GM12892 (cell line): ENCODE results near the gene CDCP2.
"Not testable (repeated sequence)": the region's sequence is repeated elsewhere in the genome, so short reads cannot be mapped to it uniquely, and the experiment has no call there.

Source experiments
- DNase-seq: peaks from one replicate; pipeline ENCODE4 v3.0.0; 2011; ENCODE audit not compliant: insufficient read length
- FAIRE-seq: peaks from 2 replicates; lab custom pipeline; 2011; peaks lifted over from hg19 to GRCh38; lab: Jason Lieb, UNC
- POLR2A ChIP-seq: IDR thresholded peaks from 2 replicates; pipeline ENCODE4 v1.6.1; 2011; ENCODE audit warnings: low read depth, low read length, control low read depth
- POLR2AphosphoS5 ChIP-seq: IDR thresholded peaks from 2 replicates; pipeline ENCODE4 v1.6.1; 2011; ENCODE audit warnings: low read depth, low read length, control low read depth
- TAF1 ChIP-seq: IDR thresholded peaks from 2 replicates; pipeline ENCODE4 v1.6.1; 2011; ENCODE audit warnings: low read depth, mild to moderate bottlenecking, control low read depth, low read length, borderline replicate concordance

The CDCP2 gene

DNA sequence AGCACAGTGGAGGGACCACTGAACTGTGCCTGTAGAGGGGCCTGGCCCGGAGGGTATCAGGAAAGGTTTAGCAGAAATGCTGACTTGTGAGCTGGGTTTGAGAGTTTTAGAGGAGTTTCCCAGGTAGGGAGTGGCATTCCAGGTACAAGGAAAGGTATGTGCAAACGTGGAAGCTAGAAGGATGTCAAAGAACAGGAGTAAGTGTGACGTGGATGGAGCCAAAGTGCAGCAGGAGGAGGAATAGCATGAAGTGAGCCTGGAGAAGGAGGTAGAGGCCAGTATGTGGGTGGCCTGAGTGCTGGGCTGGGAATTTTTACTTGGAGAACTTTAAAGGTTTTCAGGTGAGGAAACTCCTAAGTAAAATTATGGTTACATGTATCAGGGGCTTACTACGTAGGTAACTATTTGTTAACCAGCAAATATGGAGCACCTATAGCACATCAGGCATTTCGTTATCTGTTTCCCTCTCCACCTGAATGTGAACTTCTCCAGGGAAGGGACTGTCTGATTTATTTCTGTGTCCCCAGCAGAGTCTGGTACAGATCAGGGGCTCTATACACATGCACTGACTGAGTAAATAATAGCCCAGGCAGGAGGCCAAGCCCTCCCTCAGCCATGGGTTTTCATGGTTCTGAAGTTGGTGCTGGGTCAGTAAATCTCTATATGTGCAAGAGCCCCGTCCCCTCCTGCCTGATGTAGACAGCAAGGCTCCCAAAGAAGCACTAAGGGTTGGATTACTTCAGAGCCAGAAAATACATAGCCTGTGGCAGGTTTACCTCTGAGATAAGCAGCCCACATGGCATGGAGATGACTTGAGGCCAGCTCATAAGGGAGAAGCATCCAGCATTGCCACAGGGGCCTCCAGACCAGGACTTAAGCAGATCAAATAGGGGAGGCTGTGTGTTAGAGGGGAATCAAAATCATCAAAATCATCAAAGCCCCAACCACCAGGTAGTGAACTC, 43.4 kb downstream of the CDCP2 start:
- TF ChIP-seq TAF1: no peak
- FAIRE-seq: no peak

DNA sequence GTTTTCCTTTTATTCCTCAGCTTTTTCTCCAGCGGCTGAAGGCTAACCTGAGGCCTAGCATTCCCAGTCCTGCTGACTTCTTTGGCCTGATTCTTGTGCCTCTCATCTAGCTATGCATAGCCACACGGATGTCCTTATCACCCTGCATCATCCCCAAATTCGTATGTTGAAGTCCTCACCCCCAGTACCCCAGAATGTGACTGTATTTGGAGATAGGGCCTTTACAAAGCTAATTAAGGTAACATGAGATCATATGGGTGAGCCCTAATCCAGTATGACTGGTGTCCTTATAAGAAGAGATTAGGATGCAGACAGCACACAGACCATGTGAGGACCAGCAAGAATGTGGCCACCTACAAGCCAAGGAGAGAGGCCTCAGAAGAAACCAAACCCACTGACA, 44.6 kb downstream of the CDCP2 start:
- DNase-seq (no peak), FAIRE-seq (no peak)
- TF ChIP-seq TAF1 (no peak), POLR2A (no peak), POLR2AphosphoS5 (no peak)

More for the DNA sequence above, 43.4 kb downstream of the CDCP2 start:
- DNase-seq: no peak

DNA sequence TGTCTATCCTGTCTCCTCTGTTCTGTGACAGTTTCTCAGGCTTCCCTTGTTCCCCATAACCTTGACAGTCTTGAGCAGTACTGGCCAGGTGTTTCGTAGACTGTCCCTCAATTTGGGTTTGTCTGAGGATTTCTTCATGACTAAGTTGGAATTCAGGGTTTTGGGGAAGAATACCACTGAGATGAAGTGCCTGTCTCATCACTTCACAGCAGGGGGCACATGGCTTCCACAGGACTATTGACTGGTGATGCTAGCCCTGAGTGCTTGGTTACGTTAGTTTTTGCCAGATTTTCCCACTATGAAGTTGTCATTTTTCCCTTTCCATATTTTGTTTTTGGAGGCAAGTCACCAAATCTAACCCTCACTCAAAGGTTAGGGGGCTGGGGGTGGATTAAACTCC, 45.7 kb downstream of the CDCP2 start:
- DNase-seq (no peak), FAIRE-seq (no peak)
- TF ChIP-seq POLR2A (no peak), TAF1 (no peak), POLR2AphosphoS5 (no peak)

DNA sequence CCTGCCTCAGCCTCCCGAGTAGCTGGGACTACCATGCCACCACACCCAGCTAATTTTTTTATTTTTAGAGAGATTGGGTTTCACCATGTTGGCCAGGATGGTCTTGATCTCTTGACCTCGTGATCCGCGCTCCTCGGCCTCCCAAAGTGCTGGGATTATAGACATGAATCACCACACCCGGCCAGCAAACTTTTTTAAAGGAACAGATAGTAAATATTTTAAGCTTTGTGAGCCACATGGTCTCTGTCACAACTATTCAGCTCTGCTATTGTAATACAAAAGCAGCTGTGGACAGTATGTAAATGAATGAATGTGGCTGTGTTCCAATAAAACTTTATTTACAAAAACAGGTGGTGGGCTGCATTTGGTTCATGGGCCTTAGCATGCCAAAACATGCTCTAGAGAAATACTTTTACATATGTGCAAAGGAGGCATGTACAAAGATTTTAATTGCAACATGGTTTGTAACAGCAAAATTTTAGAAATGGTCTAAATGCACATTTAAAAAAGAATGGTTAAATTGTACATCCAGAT, 47.0 kb downstream of the CDCP2 start:
- FAIRE-seq (no peak), DNase-seq (no peak)
- TF ChIP-seq TAF1: no peak
- no peak for TF ChIP-seq POLR2AphosphoS5
- TF ChIP-seq POLR2A: no peak

DNA sequence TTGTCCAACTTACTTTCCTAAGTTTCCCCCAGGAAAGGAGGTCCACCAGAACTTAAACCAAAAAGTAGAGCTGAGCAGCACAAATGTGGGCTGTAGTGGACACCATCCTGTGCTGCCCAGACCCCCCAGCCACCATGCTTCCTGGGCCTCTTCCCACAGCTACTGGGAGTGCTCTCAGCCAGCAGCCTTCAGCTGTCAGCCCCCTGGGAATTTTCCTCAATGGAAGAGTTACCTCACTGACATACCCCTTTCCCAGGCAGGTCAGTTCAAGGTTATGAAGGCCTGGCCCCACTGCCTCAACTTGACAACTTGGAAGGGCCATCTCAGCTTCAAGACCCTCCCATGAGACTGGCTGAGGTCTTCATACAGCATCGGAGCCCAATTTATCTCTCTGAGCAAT, 47.7 kb downstream of the CDCP2 start:
- no peak for DNase-seq
- TF ChIP-seq POLR2A (no peak), POLR2AphosphoS5 (no peak), TAF1 (no peak)
- no peak for FAIRE-seq

DNA sequence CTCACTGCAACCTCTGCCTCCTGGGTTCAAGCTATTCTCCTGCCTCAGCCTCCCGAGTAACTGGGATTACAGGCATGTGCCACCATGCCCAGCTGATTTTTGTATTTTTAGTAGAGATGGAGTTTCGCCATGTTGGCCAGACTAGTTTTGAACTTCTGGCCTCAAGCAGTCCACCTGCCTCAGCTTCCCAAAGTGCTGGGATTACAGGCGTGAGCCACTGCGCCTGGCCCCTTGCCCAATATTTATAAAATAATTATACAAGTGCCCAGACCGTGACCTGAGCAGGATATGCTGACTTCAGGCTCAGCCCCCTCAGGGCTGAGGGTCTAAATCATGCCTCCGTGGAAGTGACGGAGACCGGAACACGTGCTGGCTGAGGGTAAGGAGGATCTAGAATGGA, 48.2 kb downstream of the CDCP2 start:
- FAIRE-seq, DNase-seq: not testable (repeated sequence)

DNA sequence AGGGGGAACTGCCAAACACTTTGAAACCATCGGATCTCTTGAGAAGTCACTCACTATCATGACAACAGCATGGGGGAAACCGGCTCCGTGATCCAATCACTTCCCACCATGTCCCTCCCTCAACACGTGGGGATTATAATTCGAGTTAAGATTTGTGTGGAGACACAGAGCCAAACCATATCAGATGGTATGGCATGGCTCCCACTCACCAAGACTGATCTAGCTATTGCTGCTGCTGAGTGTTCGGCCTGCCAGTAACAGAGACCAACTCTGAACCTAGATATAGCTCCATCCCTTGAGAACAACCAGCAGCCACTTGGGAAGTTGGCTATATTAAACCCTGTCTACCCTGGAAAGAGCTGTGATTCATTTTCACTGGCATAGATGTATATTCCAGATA, 49.4 kb downstream of the CDCP2 start:
- TF ChIP-seq POLR2AphosphoS5 (no peak), TAF1 (no peak)
- DNase-seq (no peak), FAIRE-seq (no peak)

DNA sequence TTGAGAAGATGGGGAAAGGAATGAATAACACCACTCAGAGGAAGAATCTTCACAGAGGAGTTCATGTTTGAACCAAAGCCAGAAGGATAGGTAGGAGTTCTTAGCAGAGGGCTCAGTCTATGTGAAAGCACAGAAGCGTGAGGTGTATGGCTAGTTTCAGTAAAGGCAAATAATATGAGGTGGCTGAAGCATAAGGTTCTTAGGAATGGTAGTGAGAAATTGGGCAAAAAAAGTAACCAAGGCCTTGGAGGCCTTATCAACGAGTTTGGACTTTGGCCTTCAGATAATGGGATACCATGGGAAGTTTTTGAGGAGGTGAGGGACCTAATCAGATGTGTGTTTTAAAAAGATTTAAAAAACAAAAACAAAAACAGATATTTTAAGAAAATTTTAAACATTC, 52.3 kb downstream of the CDCP2 start:
- DNase-seq: no peak
- no peak for FAIRE-seq
- TF ChIP-seq POLR2A (no peak), POLR2AphosphoS5 (no peak), TAF1 (no peak)

DNA sequence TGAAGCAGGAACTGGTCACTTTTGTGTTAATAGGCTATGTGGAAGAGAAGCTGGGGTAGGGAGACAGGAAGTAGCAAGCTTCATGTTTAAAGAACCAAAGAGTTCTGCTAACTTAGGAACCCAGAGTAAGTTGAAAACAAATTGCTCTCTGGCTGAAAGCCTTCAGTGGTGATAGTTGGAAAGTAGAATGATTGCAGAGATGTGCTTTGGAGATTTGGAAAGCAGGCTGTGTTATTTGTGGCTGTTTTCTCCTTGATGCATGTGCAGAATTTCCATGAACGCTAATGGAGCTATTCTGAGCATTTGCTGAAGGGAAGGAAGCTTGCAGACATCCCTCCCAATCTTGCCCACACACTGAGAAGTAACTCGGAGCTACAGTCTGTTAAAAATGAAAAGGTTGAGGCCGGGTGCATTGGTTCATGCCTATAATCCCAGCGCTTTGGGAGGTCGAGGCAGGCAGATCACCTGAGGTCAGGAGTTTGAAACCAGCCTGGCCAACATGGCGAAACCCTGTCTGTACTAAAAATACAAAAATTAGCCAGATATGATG, 53.7 kb downstream of the CDCP2 start:
- no peak for TF ChIP-seq POLR2AphosphoS5
- TF ChIP-seq TAF1: no peak
- no peak for TF ChIP-seq POLR2A
- no peak for DNase-seq
- FAIRE-seq: no peak

DNA sequence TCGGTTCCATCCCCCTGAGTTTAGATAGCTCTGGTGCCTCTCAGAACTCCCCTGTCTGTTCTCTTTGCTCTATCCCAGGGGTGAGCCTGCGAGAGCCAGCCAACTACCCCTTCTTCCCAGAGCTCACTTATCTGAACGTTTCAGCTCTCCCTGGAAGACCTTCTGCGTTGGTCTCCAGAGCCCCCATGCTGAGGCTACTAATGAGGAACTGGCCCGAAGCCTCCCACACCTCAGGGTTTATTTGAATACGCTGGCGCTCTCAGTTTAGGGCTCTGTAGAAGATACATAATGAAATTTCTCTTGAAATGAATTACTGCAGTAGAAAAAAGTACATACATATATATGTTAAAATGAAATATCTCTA, 55.9 kb downstream of the CDCP2 start:
- TF ChIP-seq POLR2AphosphoS5: no peak
- no peak for TF ChIP-seq TAF1
- no peak for TF ChIP-seq POLR2A
- FAIRE-seq (no peak), DNase-seq (no peak)

DNA sequence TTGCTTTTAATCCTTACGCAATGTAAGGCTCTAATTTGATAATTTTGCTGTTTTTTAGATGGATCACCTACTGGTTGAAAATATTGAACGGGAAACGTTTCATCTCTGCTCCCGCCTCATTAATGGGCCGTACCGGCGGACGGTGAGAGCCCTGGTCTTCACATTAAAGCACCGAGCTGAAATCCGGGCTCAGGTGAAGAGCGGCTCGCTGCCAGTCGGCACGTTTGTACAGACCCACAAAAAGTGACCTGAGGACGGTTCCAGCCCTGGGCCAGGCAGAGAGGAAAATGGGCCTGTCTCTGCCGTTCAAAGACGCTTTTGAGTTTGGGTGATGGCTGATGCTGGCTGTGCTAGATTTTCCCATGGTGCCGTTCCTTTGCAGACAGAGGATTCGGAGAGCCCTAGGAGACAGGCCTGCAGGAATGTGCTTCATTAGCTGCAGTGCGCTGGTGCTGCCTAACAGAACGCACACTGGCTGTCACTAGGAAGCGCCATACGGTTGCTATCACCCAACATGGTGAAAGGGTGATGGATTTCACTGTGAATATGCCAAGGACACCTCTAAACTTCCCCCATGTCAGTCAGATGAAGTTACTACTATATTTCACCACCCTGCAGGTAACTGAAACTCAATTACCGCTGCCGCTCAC, 56.4 kb downstream of the CDCP2 start:
- no peak for DNase-seq
- no peak for FAIRE-seq

More for the DNA sequence above, 56.4 kb downstream of the CDCP2 start:
- TF ChIP-seq TAF1 (no peak), POLR2A (no peak), POLR2AphosphoS5 (no peak)
